C4-2B (cell line): ENCODE results near the gene LAMTOR4.

Experiments
- H3K27ac ChIP-seq: fragments of 450-650 bp; 2 replicates; pipeline ENCODE4 v1.5.1; 2017
- ZFX ChIP-seq: fragments of 450-650 bp; IDR thresholded peaks from 2 replicates; pipeline ENCODE4 v1.6.1; 2017
- TF ChIP-seq, protein P1 (sequence below): fragments of 450-650 bp; conservative IDR thresholded peaks from 2 replicates; pipeline ENCODE4 v1.5.1; 2017; ENCODE audit warnings: mild to moderate bottlenecking

The LAMTOR4 gene

DNA sequence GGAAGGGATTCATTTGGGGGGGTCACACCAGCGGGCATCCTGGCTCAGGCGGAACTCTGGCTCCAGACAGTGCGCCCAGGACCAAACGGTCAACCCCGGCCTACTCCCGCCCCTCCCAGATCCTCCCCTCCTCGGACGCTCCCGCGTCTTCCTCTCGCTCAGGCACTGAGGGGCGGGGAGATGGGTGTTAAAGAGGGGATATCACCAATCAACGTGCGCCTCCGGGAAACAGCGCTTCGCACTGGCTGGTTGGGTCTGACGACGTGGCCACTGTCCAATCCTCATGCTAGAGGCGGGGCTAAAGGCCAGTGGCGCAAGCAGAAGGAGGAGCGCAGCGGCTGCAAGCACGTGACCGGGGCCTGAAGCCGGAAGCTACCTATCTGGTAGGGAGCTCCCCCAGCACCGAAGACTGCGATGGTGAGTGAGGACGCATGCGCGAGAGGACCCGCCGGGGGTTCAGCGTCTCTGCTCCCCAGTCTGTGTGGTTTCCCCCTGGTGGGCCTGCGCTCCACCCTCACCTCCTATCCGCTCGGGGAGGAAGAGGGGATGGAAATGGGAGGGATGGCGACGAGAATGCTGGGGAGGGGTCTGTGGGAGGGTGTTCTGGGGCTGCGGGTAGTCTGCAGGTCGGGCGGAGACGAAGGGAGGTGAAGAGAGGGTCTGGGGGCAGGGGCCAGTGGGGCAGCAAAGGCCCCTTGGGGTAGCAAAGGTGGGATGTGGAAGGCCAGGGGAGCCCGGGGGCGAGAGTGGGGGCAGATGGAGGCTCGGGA is at the start of gene LAMTOR4:
LAMTOR4 (plus strand) TSS at position 360 of the 770 bp plus-strand sequence; CDS start at position 415, 55 bp downstream.
- peak within 1 kb of the TSS; percentile 90 for H3K27ac ChIP-seq
- no peak for TF ChIP-seq ZFX
- TF ChIP-seq, protein P1, sequence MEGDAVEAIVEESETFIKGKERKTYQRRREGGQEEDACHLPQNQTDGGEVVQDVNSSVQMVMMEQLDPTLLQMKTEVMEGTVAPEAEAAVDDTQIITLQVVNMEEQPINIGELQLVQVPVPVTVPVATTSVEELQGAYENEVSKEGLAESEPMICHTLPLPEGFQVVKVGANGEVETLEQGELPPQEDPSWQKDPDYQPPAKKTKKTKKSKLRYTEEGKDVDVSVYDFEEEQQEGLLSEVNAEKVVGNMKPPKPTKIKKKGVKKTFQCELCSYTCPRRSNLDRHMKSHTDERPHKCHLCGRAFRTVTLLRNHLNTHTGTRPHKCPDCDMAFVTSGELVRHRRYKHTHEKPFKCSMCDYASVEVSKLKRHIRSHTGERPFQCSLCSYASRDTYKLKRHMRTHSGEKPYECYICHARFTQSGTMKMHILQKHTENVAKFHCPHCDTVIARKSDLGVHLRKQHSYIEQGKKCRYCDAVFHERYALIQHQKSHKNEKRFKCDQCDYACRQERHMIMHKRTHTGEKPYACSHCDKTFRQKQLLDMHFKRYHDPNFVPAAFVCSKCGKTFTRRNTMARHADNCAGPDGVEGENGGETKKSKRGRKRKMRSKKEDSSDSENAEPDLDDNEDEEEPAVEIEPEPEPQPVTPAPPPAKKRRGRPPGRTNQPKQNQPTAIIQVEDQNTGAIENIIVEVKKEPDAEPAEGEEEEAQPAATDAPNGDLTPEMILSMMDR, result no peak

DNA sequence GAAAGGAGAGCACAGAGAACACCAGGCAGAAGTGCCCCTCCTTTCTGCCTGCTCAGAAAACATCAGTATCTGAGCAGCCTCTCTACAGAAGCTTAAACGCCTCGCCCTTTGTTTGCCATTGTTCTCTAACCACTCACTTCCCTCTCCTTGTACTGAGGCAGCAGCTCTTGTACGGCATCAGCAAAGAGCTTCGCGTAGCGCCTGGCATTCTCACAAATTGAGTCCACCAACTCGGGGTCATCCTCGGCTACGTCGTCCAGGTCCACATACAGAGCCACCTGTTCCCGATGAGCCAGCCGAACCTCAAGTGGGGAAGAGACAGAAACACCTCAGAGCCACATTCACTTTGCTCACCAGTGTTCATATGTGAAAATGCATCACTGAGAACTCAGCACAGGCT is 49.3 kb upstream of the LAMTOR4 start:
- no peak for TF ChIP-seq ZFX
- TF ChIP-seq, protein P1, result no peak
- peak overlapping the region; percentile 97 for H3K27ac ChIP-seq

DNA sequence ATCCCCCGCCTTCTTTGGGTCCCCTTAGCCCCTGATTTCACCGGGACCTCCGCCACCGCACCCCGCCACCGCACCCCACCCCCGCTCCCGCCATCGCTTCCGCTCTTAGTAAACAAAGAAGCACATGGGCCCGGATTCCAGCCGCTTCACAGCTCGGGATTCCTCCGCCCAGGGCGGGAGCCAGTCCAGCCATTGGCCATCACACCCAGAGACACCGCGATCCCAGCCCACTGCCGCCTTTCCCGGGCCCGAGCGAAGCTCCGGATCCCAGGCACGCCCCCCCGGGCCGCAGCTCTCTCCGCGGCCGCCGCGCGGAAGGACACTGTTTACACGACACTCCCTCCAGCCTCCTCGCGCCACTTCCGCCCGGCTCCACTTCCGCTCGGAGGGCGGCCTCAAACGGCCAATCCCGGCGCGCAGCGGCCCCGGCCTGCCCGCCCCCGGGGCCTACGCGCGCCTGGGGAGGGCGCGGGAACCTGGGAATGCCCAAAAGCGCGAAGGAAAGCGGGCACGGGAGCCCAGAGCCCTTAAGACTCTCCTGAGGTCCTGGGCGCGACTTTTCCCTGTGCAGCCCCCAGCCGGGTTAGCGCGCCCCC is 48.2 kb upstream of the LAMTOR4 start:
- H3K27ac ChIP-seq, result peak overlapping the region; percentile 97
- peak; percentile 65; the same call in 1 of the 2 replicates for TF ChIP-seq ZFX
- TF ChIP-seq, protein P1, result no peak

DNA sequence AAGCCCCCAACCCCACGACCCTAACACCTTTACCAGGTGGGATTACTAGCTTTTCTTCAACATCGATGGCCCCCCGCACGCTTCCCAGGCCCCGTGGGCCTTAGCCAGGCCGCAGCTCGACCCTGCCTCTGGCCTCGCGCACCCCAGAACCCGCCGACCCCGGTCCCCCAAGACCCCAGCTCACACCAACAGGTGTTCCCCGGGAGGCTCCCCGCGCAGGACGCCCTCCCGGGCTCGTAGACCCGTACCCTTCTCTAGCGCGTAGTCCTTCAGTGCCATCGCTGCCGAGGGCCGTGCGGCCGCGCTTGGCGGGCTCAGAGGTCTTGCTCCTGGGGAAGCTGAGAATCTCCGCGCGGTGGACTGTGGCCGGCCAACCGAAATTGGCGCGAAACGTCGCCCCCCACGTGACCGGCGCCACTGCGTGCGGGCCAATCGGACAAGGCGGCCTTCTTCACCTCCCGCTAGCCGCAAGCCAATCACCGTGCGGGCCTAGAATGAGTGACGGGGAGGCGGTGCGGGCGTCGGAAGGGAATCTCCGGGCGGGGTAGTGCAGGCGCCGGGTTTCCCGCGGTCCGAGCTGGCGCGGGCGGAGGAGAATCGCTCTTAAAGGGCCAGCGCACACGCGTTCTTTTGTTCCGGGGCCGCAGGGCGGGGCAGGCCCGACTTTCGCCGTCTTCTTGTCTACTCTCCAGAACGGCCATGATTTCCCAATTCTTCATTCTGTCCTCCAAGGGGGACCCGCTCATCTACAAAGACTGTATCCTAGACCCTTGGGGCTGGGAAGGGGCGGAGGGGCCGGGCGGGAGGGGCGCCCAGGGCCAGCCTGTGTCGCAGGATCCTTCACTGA is 47.5 kb upstream of the LAMTOR4 start, which contains the start of the genes AP4M1 and MCM7:
AP4M1 (plus strand) TSS at position 628 of the 847 bp plus-strand sequence; CDS start at position 700, 72 bp downstream.
MCM7 (minus strand) TSS at position 382 of the 847 bp plus-strand sequence; CDS start at position 279, 103 bp downstream.
- TF ChIP-seq, protein P1, result no peak
- TF ChIP-seq ZFX, result peak; percentile 53; the same call in 1 of the 2 replicates
- H3K27ac ChIP-seq, result peak within 1 kb of the TSS; percentile 97

DNA sequence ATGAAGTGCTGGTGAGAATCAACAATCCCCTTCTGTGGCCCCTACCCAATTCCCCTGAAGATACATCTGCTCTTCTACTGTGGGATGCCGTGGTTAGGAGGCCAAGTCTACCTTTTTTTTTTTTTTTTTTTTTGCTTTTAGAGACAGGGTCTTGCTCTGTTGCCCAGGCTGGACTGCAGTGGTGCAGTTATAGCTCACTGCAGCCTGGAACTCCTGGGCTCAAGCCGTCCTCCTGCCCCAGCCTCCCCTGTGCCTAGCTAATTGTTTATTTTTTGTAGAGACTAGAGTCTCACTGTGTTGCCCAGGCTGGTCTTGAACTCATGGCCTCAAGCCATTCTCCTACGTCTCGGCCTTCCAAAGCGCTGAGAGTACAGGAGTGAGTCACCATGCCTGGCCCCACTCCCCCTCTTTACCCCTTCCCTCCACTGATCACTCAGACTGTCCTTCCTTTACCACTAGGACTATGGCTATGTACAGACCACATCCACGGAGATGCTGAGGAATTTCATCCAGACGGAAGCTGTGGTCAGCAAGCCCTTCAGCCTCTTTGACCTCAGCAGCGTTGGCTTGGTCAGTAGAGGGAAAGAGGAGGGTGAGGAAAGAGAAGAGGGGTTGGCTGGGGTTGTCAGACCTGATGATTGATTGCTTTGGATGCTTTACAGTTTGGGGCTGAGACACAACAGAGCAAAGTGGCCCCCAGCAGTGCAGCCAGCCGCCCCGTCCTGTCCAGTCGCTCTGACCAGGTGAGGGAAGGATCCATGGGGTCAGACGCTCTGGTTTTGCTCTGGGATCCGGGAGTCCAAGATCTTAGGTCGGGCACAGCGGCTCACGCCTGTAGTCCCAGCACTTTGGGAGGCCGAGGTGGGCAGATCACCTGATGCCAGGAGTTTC is 45.5 kb upstream of the LAMTOR4 start:
- TF ChIP-seq, protein P1, result no peak
- no peak for TF ChIP-seq ZFX
- H3K27ac ChIP-seq, result peak overlapping the region; percentile 97

DNA sequence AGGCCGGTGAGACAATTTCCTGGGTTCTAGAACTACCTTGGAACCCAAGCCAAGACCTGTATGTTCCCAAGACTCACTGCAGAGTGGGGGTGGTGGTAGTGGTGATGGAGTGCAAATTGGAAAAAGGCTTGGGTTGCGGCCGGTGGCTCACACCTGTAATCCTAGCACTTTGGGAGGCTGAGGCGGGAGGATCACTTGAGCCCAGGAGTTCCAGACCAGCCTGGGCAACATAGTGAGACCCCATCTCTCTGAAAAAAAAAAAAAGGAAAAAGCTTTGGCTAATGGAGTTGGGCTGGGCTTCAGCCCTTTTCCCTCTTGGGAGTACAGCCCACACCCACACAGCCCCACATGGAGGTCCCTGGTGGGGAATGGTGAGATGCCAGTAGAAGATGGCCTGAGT is 43.2 kb upstream of the LAMTOR4 start:
- no peak overlapping the region for H3K27ac ChIP-seq
- TF ChIP-seq, protein P1, result no peak
- no peak for TF ChIP-seq ZFX
